Mammary epithelial cell (primary cell): ENCODE data around the gene UBE3B.

ENCODE experiments used
- CTCF ChIP-seq, 2 donors: IDR thresholded peaks in 1 of 2; conservative IDR thresholded peaks in 1 of 2; 2 replicates each; pipeline ENCODE4 v1.5.1; 2011 to 2012; ENCODE audit warnings: inconsistent platforms in 2 of 2, low read length in 2 of 2, mild to moderate bottlenecking in 2 of 2, control low read depth in 1 of 2, low read depth in 1 of 2; ENCODE audit not compliant: insufficient read depth in 1 of 2; ENCODE audit errors: extremely low read depth in 1 of 2
- EZH2 ChIP-seq: IDR thresholded peaks from 2 replicates; pipeline ENCODE4 v1.6.1; 2012; ENCODE audit warnings: low read length, inconsistent platforms, borderline replicate concordance

DNA sequence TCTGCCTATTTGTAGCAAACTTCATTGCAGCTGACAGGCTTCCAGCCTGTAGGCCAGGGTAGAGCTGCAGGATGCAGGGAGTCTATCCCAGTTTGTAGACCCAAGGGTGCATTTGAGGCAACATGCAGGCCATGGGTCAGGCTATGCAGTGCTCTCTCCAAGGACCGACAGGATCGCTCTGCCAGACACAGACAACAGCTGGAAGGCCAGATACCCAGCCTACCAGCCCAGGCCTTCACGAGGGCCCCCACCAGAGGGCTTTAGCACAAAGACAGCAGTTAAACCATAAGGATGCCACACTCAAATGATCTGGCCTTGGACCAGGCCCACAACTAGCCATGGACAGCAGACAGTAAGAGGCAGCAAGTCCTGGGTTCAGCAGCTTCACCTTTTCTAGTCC is 10.6 kb upstream of the UBE3B start:
- TF ChIP-seq CTCF (conservative IDR thresholded peaks at IDR 0.05 in 1 of 2, IDR thresholded peaks at IDR 0.05 in 1 of 2; ENCODE audit: extremely low read depth in 1 of 2, insufficient read depth in 1 of 2, low read depth in 1 of 2, low read length in 2 of 2), result no peak
- no peak for TF ChIP-seq EZH2
